HG03469 (cell line): Measurements from ENCODE around the gene DHRS1.
"Not testable (repeated sequence)": the region's sequence is repeated elsewhere in the genome, so short reads cannot be mapped to it uniquely, and the experiment has no call there.

Experiments used
- ATAC-seq: cut with Tn5 transposase; IDR thresholded peaks from one replicate; pipeline ENCODE4 v1.9.1; 2021; ENCODE audit warnings: mild to moderate bottlenecking, moderate library complexity, moderate number of reproducible peaks; ENCODE audit not compliant: unreplicated experiment

Gene DHRS1

DNA sequence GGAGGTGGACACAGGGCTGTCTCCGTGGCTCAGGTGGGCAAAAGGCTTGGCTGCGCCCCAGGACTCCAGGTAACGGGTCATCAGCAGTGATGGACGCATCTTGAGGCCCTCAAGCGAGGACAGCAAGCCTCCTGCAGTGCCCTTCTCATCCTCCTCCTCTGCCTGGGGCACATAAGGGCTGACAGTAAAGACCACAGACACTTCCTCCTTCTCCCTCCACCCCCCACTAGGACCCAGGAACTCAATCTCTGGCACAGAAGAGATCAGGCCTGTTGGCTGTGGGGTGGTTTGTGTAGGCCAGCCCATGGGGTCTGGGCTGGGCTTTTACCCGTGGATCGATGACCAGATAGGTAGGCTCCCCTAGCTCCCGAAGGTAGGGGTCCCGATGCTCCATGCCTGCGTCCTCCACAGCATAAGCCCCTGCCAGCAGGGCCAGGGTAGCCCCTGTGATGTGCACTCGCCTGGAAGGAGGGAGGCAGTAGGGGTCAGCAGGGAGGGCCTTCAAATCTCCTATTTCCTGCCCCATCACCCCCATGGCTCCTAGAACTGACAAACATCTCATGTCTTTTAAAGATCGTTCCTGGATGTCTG, 29.6 kb upstream of the DHRS1 start:
- no peak for ATAC-seq

DNA sequence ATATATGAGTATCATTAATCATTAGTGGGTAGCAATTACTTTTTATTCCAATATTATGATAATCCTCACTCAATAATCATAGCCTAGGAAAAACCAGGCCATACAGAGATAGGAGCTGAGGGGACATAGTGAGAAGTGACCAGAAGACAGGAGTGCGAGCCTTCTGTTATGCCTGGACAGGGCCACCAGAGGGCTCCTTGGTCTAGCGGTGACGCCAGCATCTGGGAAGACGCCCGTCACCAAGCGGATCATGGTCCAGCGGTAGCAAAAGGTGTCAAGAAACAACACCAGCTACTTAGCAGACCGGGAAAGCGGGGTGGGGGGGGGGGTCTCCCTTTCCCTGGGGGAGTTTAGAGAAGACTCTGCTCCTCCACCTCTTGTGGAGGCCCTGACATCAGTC, 28.3 kb upstream of the DHRS1 start:
- not testable (repeated sequence) for ATAC-seq

DNA sequence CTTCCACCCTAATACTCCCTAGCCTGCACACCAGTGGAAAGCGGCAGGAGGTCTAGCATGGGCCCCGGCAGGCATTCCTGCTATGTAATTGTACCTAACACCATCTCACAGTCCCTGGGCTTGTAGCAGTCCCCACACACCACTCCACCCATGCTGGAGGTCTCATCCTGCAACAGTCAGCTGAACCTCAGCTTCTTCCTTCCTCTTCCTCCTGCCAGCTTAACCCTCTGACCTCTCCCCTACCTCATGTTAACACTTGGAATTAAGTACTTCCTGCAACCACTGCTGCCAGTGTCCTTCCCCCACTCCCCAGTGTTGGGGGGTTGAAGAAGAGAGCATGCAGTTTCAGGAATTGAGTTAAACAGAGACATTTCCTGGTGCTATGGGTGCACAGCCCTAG, 27.7 kb upstream of the DHRS1 start:
- ATAC-seq = no peak

DNA sequence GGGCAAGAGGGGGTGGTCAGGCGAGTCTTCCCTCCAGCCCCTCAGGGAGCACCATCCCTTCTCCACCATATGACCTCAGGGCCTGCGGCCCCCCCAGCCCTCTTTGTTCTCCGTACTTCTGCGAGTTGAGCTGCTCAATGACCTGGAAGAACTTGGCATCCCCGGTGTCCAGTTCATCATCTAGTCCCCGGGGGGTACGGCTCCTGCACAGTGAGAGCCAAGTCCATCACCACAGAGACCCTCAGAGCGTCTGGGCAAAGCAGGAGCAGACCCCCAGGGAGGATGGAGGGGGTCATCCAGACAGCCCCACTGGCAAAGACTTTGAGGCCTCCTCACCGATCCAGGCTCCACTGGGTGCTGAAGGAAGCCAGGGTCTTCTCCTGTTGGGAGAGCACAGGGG, 26.4 kb upstream of the DHRS1 start:
- no peak for ATAC-seq

DNA sequence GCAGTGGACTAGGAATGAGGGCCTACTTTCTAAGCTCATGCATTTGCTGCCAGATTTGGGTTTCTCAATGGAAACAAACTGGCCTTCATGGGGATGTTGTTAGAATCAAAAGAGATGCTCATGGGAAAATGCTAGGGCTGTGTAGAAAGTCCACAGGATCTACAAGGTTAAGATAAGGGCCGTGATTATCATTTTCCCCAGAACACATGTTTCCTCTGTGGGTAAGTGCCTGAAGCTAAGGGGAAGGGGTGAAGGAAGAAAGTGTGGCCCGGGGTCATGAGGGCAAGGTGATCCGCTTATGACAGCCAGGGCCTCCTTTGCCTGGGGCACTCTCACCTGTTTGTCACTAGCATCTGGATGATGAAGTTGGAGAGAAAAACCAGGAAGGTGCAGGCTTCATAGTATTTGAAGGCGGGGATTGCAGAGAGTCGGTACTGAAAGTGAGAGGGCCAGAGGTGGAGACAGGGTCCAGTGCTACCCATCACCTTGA, 25.5 kb upstream of the DHRS1 start:
- ATAC-seq = no peak

DNA sequence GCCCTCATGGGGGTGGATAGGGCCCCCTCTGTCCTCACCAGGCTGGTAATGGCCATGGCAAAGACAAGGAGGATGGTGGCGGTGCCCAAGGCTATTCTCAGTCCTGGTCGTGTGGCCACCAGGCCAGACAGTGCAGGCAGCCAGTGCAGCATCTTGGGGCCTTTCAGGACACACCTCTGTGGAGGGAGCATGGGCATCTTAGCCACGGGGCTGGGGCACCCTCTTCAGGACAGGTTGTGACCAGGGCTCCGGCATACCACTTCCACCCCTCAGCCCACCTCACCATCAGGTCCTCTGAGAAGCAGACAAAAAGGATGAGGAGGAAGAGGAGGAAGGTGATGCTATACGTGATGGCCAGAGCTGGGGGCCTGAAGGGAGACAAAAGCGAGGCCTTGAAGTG, 24.4 kb upstream of the DHRS1 start:
- ATAC-seq = no peak

DNA sequence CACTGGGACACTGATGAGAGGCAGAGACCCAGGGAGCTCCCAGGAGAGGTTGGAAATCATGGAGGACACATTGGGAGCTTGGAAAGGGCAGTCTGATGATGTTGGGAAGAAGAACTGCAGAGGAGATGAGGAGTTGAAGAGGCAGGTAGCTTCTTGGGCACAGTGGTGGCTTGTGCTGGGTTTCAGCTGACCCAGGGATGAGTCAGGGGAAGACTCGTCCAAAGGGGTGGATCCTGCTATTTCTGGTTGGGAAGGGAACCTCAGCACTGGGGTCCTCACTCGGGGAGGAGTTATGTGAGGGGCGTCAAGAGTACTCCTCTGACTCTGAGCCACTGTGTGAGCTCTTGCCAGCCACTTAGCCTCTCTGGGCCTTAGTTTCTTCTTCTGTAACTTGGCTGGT, 23.8 kb upstream of the DHRS1 start:
- no peak for ATAC-seq

DNA sequence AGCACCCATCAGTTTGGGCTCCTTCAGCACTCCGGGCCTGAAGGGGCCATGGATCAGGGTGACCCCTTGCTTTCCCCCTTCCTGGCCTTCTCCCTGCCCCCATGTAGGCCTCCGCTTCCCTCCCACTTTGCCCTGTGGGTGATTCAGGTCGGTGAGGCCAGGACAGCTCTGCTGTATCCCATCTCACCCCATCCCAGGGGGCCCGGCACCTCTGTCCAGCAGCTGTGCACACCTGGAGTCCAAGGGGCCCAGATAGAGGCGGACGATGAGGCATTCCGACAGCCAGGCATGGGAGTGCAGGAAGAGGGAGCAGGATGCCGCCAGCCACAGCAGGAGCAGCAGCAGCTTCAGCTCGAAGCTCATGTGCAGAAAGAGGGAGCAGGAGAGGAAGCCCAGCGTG, 23.1 kb upstream of the DHRS1 start:
- ATAC-seq = no peak

DNA sequence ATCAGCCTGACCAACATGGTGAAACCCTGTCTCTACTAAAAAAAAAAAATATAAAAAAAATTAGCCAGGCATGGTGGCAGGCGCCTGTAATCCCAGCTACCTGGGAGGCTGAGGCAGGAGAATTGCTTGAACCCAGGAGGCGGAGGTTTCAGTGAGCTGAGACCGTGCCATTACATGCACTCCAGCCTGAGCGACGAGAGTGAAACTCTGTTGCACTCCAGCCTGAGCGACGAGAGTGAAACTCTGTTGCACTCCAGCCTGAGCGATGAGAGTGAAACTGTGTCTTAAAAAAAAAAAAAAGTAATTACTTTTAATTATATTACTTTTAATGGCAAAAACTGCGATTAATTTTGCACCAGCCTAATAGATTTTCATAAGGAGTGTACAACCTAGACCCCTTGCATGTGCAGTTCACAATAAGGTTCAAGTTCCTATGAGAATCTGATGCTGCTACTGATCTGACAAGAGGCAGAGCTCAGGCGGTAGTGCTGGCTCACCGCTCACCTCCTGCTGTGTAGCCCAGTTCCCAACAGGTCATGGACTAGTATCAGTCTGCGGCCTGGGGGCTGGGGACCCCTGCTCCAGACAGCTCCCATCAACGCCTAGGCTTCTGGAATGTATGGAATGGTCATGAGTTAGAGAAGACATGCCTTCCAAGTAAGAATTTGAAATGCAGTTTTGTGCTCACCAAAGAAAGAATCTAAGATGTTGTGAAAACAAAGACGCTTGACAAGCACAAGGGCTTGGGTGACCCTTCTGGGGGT, 21.8 kb upstream of the DHRS1 start:
- ATAC-seq = no peak

DNA sequence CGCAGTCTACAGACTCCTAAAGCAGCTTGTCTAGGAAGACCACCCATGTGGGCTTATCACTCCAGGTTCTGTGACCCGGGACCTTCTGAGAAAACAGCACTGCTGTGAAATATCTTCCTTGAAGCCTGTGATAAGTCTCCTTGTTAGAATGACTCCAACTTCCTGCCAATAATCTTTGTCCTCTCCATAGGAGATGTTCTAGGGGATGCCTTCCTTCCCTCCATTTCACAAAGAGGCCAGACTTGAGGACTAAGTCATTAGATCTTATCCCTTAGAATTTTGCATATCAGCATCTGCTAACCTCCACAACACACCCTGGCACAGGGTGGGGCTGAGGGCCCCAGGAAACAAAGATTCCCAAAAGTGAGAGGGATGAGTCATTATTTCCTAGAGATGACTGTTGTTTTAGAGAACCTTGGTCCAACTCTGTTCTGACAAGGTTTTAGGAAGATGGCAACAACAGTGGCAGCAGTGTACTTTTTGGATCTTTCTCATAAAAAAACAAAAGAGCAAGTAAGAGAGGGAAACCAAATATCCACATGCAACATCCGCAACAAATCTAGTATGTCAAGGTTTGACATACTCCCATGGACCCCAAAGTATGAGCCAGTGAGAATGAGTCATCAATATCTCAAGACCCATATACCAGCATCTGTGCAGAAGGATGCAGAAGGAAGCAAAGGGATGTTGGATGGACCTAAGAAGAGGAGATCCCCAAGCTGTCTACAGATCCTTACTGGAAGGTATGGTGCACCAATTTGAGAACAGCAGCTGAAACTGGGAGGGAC, 17.8 kb upstream of the DHRS1 start:
- no peak for ATAC-seq

DNA sequence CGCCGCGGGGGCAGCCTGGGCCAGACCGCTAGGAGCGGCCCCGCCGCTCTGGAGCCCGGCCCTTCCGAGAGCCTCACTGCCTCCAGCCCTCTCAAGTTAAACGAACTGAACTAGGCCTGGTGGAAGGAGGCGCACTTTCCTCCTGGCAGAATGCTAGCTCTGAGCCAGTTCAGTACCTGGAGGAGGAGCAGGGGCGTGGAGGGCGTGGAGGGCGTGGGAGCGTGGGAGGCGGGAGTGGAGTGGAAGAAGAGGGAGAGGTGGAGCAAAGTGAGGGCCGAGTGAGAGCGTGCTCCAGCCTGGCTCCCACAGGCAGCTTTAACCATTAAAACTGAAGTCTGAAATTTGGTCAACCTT, 17.0 kb upstream of the DHRS1 start:
- no peak for ATAC-seq

DNA sequence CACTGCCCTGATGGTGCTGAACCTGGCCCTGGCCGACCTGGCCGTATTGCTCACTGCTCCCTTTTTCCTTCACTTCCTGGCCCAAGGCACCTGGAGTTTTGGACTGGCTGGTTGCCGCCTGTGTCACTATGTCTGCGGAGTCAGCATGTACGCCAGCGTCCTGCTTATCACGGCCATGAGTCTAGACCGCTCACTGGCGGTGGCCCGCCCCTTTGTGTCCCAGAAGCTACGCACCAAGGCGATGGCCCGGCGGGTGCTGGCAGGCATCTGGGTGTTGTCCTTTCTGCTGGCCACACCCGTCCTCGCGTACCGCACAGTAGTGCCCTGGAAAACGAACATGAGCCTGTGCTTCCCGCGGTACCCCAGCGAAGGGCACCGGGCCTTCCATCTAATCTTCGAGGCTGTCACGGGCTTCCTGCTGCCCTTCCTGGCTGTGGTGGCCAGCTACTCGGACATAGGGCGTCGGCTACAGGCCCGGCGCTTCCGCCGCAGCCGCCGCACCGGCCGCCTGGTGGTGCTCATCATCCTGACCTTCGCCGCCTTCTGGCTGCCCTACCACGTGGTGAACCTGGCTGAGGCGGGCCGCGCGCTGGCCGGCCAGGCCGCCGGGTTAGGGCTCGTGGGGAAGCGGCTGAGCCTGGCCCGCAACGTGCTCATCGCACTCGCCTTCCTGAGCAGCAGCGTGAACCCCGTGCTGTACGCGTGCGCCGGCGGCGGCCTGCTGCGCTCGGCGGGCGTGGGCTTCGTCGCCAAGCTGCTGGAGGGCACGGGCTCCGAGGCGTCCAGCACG, 16.4 kb upstream of the DHRS1 start:
- no peak for ATAC-seq

DNA sequence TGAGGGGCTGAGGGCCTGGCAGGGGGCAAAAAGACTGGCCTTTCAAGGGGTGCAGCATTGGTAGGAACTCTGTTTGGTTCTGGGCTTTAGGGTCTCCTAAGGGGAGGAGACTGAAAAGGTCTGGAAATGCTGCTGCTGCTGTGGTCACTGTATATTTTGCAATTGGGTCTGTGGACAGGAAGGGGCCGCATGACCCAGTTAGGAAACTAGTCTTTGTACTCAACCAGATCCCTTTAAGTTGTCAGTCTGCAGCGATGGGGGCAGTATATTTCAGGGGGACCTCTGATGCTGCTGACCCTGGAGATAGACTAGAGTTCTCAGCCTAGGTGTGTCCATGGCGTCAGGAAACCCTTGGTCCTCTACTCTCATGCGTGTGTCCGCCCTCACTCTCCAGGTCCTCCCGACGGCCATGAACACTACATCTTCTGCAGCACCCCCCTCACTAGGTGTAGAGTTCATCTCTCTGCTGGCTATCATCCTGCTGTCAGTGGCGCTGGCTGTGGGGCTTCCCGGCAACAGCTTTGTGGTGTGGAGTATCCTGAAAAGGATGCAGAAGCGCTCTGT, 15.7 kb upstream of the DHRS1 start:
- no peak for ATAC-seq

DNA sequence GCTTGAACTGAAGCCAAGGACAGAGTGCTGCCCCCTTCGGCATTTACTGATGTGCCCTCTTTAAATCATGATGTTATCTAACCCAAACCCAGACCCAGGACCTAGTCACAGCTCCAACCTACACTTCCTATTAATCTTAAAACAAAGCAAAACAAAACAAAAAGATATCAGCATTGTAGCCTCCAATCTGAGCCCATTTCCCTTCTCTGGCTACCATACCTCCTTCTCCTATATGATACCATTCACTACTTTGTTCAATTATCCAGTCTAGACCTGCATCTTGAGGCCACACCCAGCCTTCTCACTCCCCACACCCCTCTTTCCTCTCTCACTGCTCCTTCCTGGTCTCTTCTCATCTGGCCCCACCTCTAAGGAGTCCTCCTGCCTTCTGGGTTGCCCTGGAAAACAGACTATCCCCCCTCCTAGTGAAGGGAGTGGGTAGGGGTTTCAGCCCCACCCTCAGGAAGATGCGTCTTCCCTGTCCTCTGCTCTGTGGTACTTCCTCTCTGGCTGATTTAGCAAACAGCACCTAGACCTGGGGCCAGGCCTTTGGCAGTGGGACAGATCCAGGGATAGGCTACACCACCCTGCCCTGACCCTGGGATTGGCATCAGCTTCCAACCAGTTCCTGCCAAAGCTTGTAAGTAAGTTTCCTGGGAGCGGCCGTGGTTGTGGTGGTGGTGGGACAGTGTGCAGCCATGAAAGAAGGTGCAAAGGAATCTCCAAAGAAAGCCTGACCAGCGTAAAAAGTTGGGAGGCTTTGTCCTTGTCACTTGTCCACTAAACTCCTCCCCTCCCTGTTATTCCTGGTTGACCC, 15.0 kb upstream of the DHRS1 start:
- ATAC-seq = no peak

DNA sequence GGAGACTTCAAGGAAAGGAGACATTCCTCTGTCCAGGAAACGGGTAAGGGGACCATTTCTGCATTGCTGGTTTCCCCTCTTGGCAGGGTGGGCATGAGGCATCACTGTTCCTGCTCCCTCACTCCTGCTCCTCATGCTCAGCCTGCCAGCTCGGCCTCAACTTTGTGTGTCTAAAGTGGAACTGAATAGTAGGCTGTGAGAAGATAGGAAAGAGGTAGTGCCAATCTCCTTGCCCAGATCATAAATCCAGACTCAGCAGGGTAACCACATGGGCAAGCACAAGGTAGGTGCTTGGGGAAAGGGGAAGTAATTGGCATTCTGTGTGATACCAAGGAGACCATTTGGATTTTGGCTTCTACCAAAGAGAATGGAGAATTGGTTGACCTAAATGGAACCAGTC, 14.3 kb upstream of the DHRS1 start:
- ATAC-seq = no peak

DNA sequence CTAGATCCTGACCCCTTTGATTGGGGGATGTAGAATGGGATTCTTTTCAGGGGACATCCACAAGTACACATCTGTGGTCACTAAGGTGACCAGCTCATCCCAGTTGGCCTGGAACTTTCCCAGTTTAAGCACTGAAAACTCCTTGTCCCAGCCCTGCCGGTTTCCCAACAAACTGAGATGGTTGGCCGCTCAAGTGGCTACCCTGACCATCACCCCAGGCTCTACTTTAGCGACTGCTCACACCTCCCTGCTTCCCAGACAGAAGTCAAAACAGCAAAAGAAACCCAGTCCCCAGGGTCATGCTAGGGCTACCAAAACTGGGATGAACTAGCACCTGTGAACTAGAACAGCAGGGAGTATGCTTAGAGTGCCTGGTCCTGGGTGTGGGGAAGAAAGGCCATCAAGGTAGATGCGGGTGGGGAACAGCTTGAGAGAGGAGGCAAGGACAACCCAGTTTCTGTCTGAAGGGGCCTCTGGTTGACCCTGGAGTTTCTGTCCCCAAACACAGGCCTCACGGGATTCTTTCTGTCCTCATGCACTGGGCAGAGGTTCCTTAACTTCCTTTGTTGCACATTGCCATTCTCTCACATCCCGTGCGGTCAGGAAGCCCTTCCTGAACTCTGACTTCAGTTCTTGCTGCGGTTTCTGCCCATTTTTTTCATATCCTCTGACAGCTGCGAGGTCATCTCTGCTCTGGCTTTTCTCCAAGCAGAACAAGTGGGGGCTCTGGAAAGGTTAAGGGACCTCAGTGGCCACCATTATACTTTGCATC, 13.3 kb upstream of the DHRS1 start:
- no peak for ATAC-seq

DNA sequence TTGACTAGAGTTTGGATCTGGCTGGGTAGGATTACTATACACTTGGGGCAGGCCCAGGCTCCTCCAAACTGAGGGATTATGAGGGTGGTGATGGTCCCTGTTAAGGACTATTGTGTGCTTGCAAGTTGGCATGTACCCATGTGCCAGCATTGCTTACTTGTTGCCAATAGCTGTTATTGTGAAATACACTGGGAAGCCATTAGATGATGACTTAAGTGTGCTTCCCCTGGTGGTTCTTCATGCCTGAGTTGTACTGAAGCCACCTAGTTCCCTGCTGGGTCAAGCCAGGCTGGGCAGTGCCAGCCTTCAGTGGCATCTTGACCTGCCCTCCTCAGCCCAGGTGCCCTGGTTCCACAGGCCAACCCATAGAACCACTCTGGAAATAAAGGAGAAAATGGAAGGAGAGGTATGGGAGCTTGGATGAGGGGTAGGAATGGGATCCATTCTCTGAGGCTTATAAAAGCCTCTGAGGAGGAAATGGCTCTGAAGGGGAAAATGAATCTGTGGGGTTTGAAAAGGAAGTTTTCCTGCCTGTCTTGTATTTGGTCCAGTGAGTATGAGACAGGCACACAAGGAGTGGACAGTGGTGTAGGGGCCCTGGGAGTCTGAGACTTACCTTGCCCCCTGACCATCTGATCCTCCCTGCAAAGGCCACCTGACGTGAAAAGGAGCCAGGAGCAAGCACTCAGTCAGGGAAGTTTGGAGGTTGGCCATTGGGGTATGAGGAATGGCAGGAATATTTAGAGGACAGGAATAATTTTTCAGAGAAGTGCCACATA, 12.4 kb upstream of the DHRS1 start:
- ATAC-seq = no peak
